ENCODE results near the gene SIX3.

DNA sequence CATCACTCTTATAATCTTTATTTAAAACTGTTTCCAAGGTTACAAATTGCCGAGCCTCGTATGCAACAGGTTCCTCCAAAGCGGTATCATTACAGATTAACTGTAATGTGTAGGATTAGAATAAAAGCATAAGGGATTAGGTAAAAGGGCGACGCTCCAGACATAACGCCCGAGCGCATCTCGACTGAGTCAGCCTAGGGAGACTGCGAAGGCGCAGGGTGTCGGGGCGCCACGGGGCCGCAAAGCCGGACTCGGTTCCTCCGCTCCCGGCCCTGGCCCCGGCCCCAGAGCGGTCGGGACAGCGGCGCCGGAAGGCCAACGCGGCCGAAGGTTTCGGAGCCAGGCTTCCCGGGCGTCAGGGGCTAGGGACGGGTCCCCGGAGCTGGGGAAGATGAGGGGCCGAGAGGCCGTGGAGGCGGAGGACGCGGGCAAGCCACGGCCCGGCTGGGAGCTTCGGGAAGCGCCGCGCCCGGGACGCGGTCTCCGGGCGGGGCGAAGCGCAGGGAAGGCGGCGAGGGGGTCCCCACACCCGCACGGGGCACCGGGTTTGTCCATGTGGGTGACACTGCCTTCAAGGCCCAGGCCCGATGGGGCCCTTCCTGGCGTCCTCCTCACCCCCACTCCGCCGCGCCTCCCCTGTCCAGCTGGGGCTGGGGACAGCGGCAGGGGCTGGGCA is 12.9 kb upstream of the SIX3 start:
- TF ChIP-seq POLR2A (IDR thresholded peaks at IDR 0.05): no peak
- TF ChIP-seq, protein P1, sequence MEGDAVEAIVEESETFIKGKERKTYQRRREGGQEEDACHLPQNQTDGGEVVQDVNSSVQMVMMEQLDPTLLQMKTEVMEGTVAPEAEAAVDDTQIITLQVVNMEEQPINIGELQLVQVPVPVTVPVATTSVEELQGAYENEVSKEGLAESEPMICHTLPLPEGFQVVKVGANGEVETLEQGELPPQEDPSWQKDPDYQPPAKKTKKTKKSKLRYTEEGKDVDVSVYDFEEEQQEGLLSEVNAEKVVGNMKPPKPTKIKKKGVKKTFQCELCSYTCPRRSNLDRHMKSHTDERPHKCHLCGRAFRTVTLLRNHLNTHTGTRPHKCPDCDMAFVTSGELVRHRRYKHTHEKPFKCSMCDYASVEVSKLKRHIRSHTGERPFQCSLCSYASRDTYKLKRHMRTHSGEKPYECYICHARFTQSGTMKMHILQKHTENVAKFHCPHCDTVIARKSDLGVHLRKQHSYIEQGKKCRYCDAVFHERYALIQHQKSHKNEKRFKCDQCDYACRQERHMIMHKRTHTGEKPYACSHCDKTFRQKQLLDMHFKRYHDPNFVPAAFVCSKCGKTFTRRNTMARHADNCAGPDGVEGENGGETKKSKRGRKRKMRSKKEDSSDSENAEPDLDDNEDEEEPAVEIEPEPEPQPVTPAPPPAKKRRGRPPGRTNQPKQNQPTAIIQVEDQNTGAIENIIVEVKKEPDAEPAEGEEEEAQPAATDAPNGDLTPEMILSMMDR (IDR thresholded peaks at IDR 0.05): no peak
